H1 (cell line): Measurements from ENCODE around the gene KDM6A.

Experiments
- CTCF ChIP-seq, 3 experiments: IDR thresholded peaks; 1 replicate in 2 of 3; 2 replicates in 1 of 3; pipeline versions ENCODE4 v1.5.1 to v1.6.1; 2011; ENCODE audit warnings: low read length in 3 of 3, mild to moderate bottlenecking in 3 of 3, inconsistent platforms in 2 of 3, low read depth in 1 of 3, moderate library complexity in 1 of 3; ENCODE audit not compliant: insufficient read depth in 1 of 3; ENCODE audit errors: control extremely low read depth in 1 of 3
- POLR2A ChIP-seq, 2 experiments: IDR thresholded peaks; 1 replicate in 1 of 2; 2 replicates in 1 of 2; pipeline ENCODE4 v1.6.1; 2011; ENCODE audit warnings: low read depth in 2 of 2, low read length in 2 of 2, mild to moderate bottlenecking in 2 of 2; ENCODE audit errors: control extremely low read depth in 1 of 2

- TF ChIP-seq CTCF (IDR thresholded peaks at IDR 0.05; ENCODE audit: control extremely low read depth in 1 of 3, insufficient read depth in 1 of 3, low read depth in 1 of 3, low read length in 3 of 3) (no peak), POLR2A (IDR thresholded peaks at IDR 0.05; ENCODE audit: control extremely low read depth in 1 of 2, low read depth in 2 of 2, low read length in 2 of 2) (no peak)
Observed at GRCh38 chrX:45110494-45110893, 237.5 kb downstream of the KDM6A start.
